Spleen (tissue), 7 donors: Measurements from ENCODE around the gene BRCC3.

Experiments
- POLR2AphosphoS5 ChIP-seq, 3 donors: sonication (generic); formaldehyde crosslinking; IDR thresholded peaks; one replicate each; pipeline ENCODE4 v1.5.1; 2017; ENCODE audit warnings: antibody characterized with exemption in 3 of 3
- TF ChIP-seq, protein P1 (sequence below), 11 experiments: fragments of 200-600 bp in 7 of 11; fragments of 450-650 bp in 4 of 11; sonication (generic) in 4 of 11; IDR thresholded peaks in 8 of 11; conservative IDR thresholded peaks in 3 of 11; 1 replicate in 7 of 11; 2 replicates in 4 of 11; pipeline versions ENCODE4 v1.4.0 to v1.8.0; 2016 to 2021; ENCODE audit warnings: antibody characterized with exemption in 11 of 11, inconsistent platforms in 4 of 11, mild to moderate bottlenecking in 1 of 11
- donor health status: DM: no; HTN: no; CAD: no; lungs with moderate emphysema.
- donor health status: DM: no; HTN: no; CAD: no.
- donor health status: DM: no; HTN: no; CAD: no.

- no peak for TF ChIP-seq POLR2AphosphoS5 (IDR thresholded peaks at IDR 0.05)
- TF ChIP-seq, protein P1, sequence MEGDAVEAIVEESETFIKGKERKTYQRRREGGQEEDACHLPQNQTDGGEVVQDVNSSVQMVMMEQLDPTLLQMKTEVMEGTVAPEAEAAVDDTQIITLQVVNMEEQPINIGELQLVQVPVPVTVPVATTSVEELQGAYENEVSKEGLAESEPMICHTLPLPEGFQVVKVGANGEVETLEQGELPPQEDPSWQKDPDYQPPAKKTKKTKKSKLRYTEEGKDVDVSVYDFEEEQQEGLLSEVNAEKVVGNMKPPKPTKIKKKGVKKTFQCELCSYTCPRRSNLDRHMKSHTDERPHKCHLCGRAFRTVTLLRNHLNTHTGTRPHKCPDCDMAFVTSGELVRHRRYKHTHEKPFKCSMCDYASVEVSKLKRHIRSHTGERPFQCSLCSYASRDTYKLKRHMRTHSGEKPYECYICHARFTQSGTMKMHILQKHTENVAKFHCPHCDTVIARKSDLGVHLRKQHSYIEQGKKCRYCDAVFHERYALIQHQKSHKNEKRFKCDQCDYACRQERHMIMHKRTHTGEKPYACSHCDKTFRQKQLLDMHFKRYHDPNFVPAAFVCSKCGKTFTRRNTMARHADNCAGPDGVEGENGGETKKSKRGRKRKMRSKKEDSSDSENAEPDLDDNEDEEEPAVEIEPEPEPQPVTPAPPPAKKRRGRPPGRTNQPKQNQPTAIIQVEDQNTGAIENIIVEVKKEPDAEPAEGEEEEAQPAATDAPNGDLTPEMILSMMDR (IDR thresholded peaks at IDR 0.05 in 8 of 11, conservative IDR thresholded peaks at IDR 0.05 in 3 of 11), result no peak
Observed at GRCh38 chrX:155035688-155036087, 35.6 kb upstream of the BRCC3 start.
